AG09309 (cell line): Measurements from ENCODE around the gene FCER1G.
"Not testable (repeated sequence)": the region's sequence is repeated elsewhere in the genome, so short reads cannot be mapped to it uniquely, and the experiment has no call there.

Source experiments
- DNase-seq: peaks from one replicate; pipeline ENCODE4 v3.0.0-alpha.2; 2010; ENCODE audit warnings: low read depth
- H3K4me3 ChIP-seq: 2 replicates; pipeline ENCODE4 v1.5.1; 2011; ENCODE audit warnings: mild to moderate bottlenecking, low read depth, low read length, moderate library complexity; ENCODE audit not compliant: control insufficient read depth
- TF ChIP-seq, protein P1 (sequence below): IDR thresholded peaks from 2 replicates; pipeline ENCODE4 v1.5.1; 2011; ENCODE audit warnings: mild to moderate bottlenecking, low read depth, low read length, inconsistent platforms; ENCODE audit not compliant: insufficient read depth, control insufficient read depth; ENCODE audit errors: missing control alignments

The FCER1G gene

DNA sequence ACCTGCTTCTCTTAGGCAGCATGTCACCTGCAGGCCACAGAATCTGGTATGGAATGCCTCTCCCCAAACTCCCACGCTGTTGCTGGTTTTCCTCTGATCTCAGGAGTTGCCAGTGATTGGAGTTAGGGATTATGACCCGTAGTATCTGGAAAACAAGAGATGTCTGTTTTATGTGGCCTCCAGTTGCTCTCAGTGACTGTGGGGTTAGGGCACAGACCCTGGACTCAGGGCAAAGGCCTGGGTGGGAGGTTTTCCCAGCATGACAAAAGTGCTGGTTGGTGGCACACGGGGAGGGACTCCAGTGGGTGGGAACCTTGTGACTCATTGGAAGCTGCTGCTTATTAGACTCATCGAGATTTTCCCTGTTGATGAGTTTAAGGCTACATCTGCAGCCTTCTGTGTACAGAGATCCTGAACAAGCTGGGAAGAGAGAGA is 23.0 kb downstream of the FCER1G start, which contains the start of gene NR1I3:
TSS of gene NR1I3 (minus strand) at position 165 of the 435 bp plus-strand sequence. CDS start 1,638 bp downstream, outside the sequence.
- no peak for DNase-seq
- no peak within 1 kb of the TSS for H3K4me3 ChIP-seq
- TF ChIP-seq, protein P1, sequence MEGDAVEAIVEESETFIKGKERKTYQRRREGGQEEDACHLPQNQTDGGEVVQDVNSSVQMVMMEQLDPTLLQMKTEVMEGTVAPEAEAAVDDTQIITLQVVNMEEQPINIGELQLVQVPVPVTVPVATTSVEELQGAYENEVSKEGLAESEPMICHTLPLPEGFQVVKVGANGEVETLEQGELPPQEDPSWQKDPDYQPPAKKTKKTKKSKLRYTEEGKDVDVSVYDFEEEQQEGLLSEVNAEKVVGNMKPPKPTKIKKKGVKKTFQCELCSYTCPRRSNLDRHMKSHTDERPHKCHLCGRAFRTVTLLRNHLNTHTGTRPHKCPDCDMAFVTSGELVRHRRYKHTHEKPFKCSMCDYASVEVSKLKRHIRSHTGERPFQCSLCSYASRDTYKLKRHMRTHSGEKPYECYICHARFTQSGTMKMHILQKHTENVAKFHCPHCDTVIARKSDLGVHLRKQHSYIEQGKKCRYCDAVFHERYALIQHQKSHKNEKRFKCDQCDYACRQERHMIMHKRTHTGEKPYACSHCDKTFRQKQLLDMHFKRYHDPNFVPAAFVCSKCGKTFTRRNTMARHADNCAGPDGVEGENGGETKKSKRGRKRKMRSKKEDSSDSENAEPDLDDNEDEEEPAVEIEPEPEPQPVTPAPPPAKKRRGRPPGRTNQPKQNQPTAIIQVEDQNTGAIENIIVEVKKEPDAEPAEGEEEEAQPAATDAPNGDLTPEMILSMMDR = no peak

DNA sequence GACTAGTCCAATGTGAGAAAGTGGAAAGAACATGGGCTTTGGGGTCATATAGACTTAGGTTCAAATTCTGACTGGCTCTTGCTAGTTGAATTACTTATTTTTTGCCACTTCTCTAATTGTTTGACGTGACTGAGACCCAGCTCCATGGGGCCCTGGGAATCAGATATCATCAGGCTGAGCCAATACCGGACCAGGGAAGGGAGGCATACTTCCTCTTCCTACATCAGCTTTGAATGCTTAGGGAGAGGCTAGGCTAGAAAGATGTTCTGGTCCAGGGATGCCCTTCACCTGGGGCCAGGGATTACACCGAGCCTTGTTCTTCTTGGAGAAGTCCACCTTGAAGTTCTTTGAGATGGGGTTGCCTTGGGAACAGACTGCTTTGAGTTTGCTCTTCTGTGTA is 26.6 kb downstream of the FCER1G start:
- no peak for DNase-seq
- no peak overlapping the region for H3K4me3 ChIP-seq

DNA sequence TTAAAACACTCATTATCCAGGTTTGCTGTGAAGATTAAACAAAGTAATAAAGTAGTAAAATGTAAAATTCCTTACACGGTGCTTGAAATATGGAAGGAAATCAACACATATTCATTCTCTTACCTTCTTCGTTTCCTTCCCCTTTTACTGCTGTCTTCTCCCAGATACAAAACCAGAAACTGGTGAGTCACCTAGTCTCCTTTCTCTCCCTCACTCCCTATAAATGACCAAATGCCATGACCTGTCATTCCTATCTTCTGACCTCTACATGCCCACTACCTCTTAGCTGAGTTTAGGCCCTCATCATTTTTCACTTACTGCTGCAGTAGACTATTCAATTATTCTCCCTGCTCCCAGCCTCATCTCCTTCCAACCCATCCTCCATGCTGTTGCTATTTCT is 27.2 kb downstream of the FCER1G start:
- no peak for DNase-seq
- H3K4me3 ChIP-seq = no peak overlapping the region
- TF ChIP-seq, protein P1 = no peak

More for the DNA sequence above, 26.6 kb downstream of the FCER1G start:
- TF ChIP-seq, protein P1 = no peak

DNA sequence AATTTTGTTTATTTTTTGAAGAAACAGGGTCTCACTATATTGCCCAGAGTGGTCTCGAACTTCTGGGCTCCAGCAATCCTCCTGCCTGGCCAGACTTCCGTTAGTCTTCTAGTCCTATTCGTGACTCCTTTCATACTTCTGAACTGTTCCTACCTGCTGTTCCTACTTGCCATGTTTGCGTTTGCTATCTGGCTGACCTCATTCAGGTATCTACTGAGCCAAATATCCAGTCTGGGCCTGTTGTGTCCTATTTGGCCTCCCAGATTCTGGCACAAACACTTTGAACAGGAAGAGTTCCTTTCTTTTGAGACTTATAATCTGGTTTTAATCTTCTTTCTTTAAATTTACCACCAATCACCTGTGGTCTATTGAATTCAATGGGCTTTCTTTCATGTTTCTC is 29.8 kb downstream of the FCER1G start:
- no peak overlapping the region for H3K4me3 ChIP-seq
- TF ChIP-seq, protein P1 = no peak
- DNase-seq = no peak

DNA sequence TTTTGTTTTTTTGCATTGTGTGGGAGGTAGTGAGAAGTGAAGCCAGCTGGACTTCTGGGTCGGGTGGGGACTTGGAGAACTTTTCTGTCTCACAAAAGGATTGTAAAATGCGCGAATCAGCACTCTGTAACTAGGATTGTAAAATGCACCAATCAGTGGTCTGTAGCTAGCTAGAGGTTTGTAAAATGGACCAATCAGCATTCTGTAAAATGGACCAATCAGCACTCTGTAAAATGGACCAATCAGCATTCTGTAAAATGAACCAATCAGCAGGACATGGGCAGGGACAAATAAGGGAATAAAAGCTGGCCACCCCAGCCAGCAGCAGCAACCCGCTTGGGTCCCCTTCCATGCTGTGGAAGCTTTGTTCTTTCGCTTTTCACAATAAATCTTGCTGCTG is 35.0 kb downstream of the FCER1G start:
- H3K4me3 ChIP-seq, DNase-seq: not testable (repeated sequence)

DNA sequence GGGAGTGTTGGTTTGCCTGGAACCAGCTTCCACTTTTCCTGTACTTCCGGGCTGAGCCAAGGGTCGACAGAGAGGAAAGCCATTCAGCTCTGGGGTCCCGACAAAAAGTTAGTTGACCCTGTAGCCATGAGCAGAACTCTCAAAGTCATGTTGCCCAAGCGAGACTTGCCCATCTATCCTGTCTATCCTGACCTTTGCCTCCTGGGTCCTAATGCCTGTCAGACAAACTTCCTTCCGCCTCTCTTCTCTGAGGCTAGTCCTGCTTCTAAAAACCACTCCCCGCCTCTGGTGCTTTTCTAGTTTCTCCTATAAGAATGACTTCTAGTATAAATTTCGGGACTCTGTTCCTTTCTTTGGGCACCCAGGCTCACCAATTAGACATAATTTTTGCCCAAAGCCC is 35.7 kb downstream of the FCER1G start:
- no peak for DNase-seq
- TF ChIP-seq, protein P1 = no peak
- no peak overlapping the region for H3K4me3 ChIP-seq

DNA sequence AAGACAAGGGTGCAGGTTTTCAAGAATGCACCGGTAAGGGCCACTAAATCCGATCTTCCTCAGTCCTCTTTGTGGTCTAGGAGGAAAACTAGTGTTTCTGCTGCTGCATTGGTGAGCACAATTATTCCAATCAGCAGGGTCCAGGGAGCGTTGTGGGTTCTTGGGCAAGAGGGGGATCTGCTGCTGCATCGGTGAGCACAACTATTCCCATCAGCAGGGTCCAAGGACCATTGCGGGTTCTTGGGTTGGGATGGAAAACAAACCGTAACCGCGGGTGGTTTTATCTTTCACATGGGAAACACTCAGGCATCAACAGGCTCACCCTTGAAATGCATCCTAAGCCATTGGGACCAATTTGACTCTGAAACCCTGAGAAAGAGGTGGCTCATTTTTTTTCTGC is 36.5 kb downstream of the FCER1G start:
- H3K4me3 ChIP-seq = no peak overlapping the region
- DNase-seq = no peak
- TF ChIP-seq, protein P1 = no peak

DNA sequence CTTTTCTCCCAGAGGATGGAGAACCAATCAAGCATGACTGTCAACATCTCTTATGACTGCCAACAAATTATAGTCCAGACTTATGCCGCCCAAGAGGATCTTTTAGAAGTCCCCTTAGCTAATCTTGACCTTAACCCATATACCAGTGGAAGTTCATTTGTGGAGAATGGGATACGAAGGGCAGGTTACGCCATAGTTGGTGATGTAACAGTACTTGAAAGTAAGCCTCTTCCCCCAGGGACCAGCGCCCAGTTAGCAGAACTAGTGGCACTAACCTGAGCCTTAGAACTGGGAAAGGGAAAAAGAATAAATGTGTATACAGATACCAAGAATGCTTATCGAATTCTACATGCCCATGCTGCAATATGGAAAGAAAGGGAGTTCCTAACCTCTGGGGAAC is 40.2 kb downstream of the FCER1G start:
- DNase-seq, H3K4me3 ChIP-seq: not testable (repeated sequence)

DNA sequence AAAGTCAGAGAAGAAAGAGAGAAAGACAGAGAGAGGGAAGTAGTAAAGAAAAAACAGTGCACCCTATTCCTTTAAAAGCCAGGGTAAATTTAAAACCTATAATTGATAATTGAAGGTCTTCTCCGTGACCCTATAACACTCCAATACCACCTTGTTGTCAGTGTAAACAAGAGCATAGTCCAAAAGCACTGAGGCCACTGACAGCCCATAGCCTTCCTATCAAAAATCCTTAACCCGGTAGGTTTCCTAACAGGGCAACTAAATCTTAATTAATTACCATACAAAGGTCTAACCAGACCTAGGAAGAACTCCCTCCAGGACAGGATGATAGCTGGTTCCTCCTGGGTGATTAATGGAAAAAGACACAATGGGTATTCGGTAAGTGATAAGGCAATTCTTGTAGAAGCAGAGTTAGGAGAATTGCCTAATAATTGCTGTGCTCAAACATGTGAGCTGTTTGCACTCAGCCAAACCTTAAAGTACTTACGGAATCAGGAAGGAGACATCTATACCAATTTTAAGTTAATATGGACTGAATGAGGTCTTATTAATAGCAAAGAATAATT is 40.9 kb downstream of the FCER1G start:
- DNase-seq, H3K4me3 ChIP-seq: not testable (repeated sequence)

DNA sequence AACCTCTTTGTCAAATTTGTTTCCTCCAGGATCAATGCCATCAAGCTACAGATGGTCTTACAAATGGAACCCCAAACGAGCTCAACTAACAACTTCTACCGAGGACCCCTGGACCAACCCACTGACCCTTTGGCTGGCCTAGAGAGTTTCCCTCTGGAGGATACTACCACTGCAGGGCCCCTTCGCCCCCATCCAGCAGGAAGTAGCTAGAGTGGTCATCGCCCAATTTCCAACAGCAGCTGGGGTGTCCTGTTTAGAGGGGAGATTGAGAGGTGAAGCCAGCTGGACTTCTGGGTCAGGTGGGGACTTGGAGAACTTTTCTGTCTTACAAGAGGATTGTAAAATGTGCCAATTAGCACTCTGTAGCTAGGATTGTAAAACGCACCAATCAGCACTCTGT is 42.0 kb downstream of the FCER1G start:
- DNase-seq, H3K4me3 ChIP-seq: not testable (repeated sequence)
